Peyer's patch (tissue), 4 donors: ENCODE measurements around the gene GABPB1. TPM values are rescaled to one million over a fixed set of nuclear protein-coding genes. Genes with fewer than 3 reads are reported as not detected.

Source experiments
- DNase-seq, 3 donors: peaks; one replicate each; pipeline ENCODE4 v3.0.0-alpha.2; 2017 to 2019
- H3K27ac ChIP-seq, 4 donors: fragments of 200-600 bp; sonication (generic); one replicate each; pipeline ENCODE4 v1.5.1; 2016 to 2019
- H3K27me3 ChIP-seq, 2 donors: fragments of 200-600 bp; sonication (generic); one replicate each; pipeline ENCODE4 v1.5.1; 2019
- H3K36me3 ChIP-seq, 3 donors: fragments of 200-600 bp; sonication (generic); one replicate each; pipeline ENCODE4 v1.5.1; 2016 to 2019
- H3K4me1 ChIP-seq, 4 donors: fragments of 200-600 bp; sonication (generic); one replicate each; pipeline ENCODE4 v1.5.1; 2016 to 2019
- H3K4me3 ChIP-seq, 4 donors: fragments of 200-600 bp; sonication (generic); 1 replicate in 3 of 4; 2 replicates in 1 of 4; pipeline ENCODE4 v1.5.1; 2016 to 2019; ENCODE audit warnings: mild to moderate bottlenecking in 1 of 4
- H3K9me3 ChIP-seq, 4 donors: fragments of 200-600 bp; sonication (generic); one replicate each; pipeline ENCODE4 v1.5.1; 2016 to 2019; ENCODE audit warnings: mild to moderate bottlenecking in 1 of 4
- POLR2A ChIP-seq, 2 donors: fragments of 450-650 bp; IDR thresholded peaks; one replicate each; pipeline ENCODE4 v1.5.1; 2017; ENCODE audit warnings: antibody characterized with exemption in 2 of 2, mild to moderate bottlenecking in 2 of 2, moderate library complexity in 2 of 2
- total RNA-seq, 4 donors: library from RNA; depleted of rRNA; stranded (reverse); fragments of >200 nt; gene quantifications; one replicate each; pipeline ENCODE4 v1.1.0, GENCODE V29; 2016
- TF ChIP-seq, protein P1 (sequence below), 6 experiments: fragments of 450-650 bp in 4 of 6; fragments of 200-600 bp in 2 of 6; sonication (generic) in 1 of 6; IDR thresholded peaks; one replicate each; pipeline ENCODE4 v1.5.1; 2017 to 2019; ENCODE audit warnings: antibody characterized with exemption in 6 of 6, mild to moderate bottlenecking in 3 of 6, moderate library complexity in 1 of 6

GABPB1 gene
- total RNA-seq, 4 donors from 2014 or later: 13.8 to 16.3 (median 15.7) TPM

DNA sequence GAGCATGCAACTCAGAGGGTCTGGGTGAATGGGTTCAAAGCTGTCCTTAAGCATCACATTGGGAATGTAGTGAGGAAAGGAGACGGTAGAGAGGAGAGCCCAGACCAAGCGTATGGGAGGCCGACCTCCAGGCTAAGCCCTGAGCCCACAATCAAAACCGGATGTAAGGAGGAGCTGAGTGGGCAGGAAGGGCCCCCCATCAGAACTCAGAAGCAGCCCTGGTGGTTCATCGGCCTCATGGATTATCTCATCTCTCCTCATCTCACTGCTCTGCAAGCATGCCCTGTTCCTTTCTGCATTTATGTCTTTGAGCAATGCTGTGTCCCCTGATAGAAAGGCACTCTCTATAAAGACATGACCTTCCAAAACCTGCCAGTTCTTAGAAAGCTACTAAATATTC, 95.7 kb downstream of the GABPB1 start:
- no peaks in the 10 kb centered on the region for H3K36me3 ChIP-seq
- H3K4me3 ChIP-seq: no peak overlapping the region
- H3K27ac ChIP-seq: no peak overlapping the region
- no peak for DNase-seq
- H3K9me3 ChIP-seq: no peaks in the 10 kb centered on the region
- TF ChIP-seq, protein P1, sequence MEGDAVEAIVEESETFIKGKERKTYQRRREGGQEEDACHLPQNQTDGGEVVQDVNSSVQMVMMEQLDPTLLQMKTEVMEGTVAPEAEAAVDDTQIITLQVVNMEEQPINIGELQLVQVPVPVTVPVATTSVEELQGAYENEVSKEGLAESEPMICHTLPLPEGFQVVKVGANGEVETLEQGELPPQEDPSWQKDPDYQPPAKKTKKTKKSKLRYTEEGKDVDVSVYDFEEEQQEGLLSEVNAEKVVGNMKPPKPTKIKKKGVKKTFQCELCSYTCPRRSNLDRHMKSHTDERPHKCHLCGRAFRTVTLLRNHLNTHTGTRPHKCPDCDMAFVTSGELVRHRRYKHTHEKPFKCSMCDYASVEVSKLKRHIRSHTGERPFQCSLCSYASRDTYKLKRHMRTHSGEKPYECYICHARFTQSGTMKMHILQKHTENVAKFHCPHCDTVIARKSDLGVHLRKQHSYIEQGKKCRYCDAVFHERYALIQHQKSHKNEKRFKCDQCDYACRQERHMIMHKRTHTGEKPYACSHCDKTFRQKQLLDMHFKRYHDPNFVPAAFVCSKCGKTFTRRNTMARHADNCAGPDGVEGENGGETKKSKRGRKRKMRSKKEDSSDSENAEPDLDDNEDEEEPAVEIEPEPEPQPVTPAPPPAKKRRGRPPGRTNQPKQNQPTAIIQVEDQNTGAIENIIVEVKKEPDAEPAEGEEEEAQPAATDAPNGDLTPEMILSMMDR (IDR thresholded peaks at IDR 0.05): no peak
- no peak for TF ChIP-seq POLR2A (IDR thresholded peaks at IDR 0.05)
- H3K27me3 ChIP-seq: no peaks in the 10 kb centered on the region
- H3K4me1 ChIP-seq: no peaks in the 10 kb centered on the region

DNA sequence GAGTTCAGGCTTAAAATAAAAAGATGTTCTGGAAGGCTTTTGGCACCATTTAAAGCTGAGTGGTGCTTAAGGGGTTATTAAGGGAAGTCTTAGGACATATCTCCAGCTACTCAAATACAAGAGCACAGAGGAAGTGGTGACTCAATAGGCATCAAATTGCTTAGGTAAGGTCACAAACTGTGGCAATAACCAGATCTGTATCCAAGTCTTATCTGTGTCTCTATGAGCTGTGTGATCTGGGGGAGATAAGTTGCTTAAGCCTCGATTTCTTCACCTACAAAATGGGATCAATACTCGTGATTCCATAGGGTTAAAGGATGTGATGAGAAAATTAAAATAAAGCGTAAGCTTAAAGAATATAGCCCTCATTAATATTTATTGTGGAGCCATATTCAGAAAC, 97.1 kb downstream of the GABPB1 start:
- Histone ChIP-seq H3K9me3 (no peaks in the 10 kb centered on the region), H3K4me3 (no peak overlapping the region), H3K27ac (no peak overlapping the region), H3K36me3 (no peaks in the 10 kb centered on the region), H3K4me1 (no peaks in the 10 kb centered on the region), H3K27me3 (no peaks in the 10 kb centered on the region)
- DNase-seq: no peak
- no peak for TF ChIP-seq POLR2A (IDR thresholded peaks at IDR 0.05)
- TF ChIP-seq, protein P1 (IDR thresholded peaks at IDR 0.05): no peak

DNA sequence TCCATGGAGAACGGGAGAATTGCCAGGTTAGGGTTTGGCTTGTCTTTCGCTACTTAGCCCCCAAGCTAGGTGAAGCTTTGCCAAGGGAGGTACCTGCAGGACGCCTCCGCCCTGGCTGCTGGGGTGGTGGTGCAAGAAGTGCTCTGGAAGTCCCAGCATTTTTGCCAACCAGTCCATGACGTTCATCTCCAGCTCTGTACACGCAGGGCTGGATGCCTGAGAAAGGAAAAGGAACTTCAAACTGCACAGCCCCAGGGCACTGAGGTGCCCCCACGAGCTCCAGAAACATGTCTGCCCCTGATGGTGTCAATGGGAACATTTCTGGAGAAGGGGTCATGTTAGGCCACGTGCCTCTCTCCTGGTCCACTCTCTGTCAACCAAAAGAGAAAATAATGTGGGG, 97.7 kb downstream of the GABPB1 start:
- H3K9me3 ChIP-seq: no peaks in the 10 kb centered on the region
- no peak overlapping the region for H3K27ac ChIP-seq
- TF ChIP-seq POLR2A (IDR thresholded peaks at IDR 0.05): no peak
- TF ChIP-seq, protein P1 (IDR thresholded peaks at IDR 0.05): no peak
- no peaks in the 10 kb centered on the region for H3K36me3 ChIP-seq
- no peak overlapping the region for H3K4me3 ChIP-seq
- no peak for DNase-seq
- no peaks in the 10 kb centered on the region for H3K27me3 ChIP-seq
- no peaks in the 10 kb centered on the region for H3K4me1 ChIP-seq

DNA sequence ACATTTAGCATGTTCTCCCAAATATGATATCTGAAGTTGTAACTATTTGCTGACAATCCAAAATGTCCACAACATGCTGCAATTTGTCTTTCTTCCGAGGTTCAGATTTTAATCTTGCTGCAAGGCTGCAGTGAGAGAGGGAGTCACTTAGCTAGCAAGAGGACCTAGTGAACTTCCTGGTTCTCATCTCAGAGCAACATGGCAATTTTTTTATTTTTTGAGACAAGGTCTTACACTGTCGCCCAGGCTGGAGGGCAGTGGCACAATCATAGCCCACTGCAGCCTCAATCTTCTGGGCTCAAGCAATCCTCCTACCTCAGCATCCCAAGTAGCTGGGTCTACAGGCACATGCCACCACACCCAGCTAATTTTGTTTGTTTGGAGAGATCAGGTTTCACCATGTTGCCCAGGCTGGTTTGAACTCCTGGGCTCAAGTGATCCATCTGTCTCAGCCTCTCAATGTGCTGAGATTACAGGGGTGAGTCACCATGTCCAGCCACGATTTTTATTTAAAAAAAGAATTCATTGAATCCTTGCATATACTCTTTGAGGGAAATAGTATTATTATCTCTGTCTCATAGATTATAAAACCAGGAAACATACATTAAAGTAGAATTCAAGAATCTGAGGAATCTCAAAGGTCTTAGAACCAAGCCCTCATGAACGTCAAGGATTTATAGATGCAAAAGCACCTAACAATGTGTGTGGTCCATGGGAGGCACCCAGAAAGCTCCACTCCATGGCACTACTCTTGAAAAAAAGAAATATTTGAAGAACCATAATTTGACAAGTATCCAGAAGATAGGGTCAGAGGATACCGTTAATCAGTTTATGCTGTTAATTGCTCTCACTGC, 98.6 kb downstream of the GABPB1 start:
- Histone ChIP-seq H3K9me3 (no peaks in the 10 kb centered on the region), H3K36me3 (no peaks in the 10 kb centered on the region), H3K4me3 (no peak overlapping the region), H3K4me1 (no peaks in the 10 kb centered on the region), H3K27me3 (no peaks in the 10 kb centered on the region), H3K27ac (no peak overlapping the region)
- no peak for DNase-seq
- no peak for TF ChIP-seq POLR2A (IDR thresholded peaks at IDR 0.05)
- TF ChIP-seq, protein P1 (IDR thresholded peaks at IDR 0.05): no peak

DNA sequence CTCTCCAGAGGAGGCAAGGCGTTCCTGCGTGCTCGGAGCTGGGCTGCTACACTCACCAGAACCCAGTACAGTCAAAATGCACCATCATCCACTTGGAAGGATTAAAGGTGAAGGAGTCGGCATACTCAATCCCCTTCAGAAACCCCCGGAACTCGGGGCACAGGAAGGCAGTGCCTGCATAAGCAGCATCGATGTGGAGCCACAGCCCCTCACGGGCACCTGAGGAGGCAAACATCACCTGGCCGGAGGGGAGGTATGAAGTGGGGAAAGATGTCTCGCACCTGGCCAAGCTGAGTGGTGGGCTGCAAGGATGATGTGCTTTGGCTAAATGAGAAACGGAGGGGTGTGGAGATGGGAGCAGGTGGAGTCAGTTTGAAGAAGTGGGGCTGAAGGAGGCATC, 102.4 kb downstream of the GABPB1 start:
- Histone ChIP-seq H3K4me3 (no peak overlapping the region), H3K4me1 (peaks cover 0 to 7% (median 4%) of the 10 kb centered on the region in 4 donors), H3K9me3 (no peaks in the 10 kb centered on the region), H3K36me3 (no peaks in the 10 kb centered on the region), H3K27ac (no peak overlapping the region), H3K27me3 (no peaks in the 10 kb centered on the region)
- DNase-seq: no peak
- TF ChIP-seq POLR2A (IDR thresholded peaks at IDR 0.05): no peak
- TF ChIP-seq, protein P1 (IDR thresholded peaks at IDR 0.05): no peak
